Eye (tissue), 1 donor: Measurements from ENCODE around the gene SRGAP2C.
"Not testable (repeated sequence)": the region's sequence is repeated elsewhere in the genome, so short reads cannot be mapped to it uniquely, and the experiment has no call there.

ENCODE experiments used
- DNase-seq: peaks from one replicate; pipeline ENCODE4 v3.0.0-alpha.2; 2015

Gene SRGAP2C

GRCh38 chr1:121386319-121386948 is 201.7 kb downstream of the SRGAP2C start:
- not testable (repeated sequence) for DNase-seq

DNA sequence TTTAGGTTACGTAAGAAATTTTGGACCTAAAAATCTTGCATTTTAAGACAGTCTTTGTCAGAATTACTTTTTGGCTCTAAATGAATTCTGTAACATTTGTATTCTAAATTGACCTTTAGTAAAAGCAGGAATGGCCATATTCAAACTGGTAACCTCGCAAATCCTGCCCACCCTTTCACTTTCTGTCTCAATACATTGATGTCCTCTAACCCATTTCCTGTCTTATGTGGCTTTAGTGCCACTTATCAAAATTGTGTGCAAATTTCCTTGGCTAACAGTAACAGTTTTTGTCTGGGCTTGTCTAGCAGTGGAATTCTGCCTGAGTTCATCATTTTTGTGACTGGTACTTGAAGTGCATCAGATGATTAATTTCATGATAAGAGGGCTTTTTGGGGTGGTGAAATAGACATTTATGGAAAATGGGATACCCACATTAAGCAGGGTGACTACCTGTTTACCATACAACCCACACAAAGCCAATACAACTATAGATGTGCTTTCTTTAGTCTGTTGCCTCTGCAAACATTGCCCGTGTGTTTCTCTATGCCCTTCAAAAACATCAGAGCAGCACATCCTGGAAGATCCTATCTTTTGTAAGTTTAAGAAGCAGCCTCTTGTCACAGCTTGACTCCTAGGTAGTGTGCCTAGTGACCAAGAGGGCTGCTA is 205.3 kb downstream of the SRGAP2C start:
- not testable (repeated sequence) for DNase-seq

DNA sequence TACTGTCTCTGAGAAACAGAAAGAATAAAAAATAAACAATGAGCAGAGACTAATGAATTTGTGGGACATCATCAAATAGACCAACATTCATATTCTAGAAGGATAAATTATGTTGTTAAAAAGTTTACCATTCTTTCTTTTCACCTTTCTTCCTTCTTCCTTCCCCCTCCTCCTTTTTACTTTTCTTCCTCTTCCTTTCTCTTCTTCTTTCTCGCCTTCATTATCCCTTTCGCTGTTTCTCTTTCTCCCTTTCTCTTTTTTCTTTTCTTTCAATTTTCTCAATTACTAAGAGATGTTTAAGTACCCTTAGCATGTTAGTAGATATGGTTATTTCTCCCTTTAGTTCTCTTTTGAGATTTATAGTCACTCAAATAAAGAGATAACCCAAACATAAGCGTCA is 207.4 kb downstream of the SRGAP2C start:
- not testable (repeated sequence) for DNase-seq

DNA sequence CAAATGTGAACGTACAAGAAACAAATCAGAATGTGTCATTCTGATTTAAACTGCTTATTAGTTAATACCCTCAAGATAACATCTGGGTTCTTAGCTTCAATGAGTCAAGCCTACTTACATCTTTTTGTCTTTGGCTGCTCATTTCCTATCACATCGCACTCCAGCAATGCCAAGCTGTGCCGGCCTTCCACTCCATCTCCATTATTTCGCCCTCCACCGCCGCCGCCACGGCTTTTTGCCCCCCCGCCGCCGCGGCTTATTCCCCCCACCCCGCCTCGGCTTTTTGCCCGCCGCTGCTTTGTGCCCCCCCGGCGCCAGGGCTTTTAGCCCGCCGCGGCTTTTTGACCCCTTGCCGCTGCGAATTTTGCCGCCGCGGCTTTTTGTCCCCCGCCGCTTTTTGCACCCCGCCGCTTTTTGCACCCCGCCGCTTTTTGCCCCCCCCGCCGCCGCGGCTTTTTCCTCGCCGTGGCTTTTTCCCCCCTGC is 211.0 kb downstream of the SRGAP2C start:
- DNase-seq = peak; percentile 60

- DNase-seq = peak; percentile 49
These were observed 211.7 kb downstream of the SRGAP2C start for GRCh38 chr1:121396335-121397081.

DNA sequence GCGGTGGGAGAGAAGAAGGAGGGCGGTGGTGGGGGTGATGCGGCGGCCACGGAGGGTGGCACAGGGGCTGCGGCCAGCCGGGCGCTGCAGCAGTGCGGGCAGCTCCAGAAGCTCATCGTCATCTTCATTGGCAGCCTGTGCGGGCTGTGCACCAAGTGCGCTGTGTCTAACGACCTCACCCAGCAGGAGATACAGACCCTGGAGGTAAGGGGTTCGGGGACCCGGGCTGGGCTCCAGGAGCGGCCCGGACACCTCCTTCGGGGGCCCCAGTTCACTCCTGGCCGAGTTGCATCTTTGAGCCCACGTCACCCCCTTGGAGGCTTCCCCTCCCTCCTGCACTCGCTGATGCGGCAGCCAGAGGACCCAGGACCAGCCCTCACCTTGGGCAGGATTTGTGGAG is 212.3 kb downstream of the SRGAP2C start:
- not testable (repeated sequence) for DNase-seq

DNA sequence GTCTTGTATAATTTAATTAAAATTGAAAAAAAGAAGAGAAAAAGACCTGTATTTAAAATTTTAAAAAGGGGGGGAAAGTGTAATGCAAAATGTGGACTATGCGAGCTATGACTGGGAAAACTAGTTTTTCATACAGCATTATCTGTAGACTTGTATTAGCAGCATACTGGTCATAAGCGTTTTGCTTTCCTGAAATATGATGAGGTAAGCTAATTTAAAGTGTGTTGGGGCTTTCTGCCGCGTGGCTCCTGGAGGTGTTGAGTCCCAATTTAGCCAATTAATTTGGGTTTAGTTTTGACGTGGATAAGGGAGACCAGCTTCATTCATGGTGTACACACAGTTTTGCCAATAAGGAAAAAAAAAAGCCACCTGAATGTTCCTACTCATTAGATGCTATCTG is 214.4 kb downstream of the SRGAP2C start:
- not testable (repeated sequence) for DNase-seq

GRCh38 chr1:121400108-121400507 is 215.3 kb downstream of the SRGAP2C start:
- peak; percentile 54 for DNase-seq

- peak; percentile 36 for DNase-seq
These were observed 216.0 kb downstream of the SRGAP2C start for GRCh38 chr1:121400541-121401310.

- not testable (repeated sequence) for DNase-seq
These were observed 216.7 kb downstream of the SRGAP2C start for GRCh38 chr1:121401375-121401955.

DNA sequence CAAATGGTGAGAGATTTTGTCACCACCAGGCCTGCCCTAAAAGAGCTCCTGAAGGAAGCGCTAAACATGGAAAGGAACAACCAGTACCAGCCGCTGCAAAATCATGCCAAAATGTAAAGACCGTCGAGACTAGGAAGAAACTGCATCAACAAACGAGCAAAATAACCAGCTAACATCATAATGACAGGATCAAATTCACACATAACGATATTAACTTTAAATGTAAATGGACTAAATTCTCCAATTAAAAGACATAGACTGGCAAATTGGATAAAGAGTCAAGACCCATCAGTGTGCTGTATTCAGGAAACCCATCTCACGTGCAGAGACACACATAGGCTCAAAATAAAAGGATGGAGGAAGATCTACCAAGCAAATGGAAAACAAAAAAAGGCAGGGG is 218.5 kb downstream of the SRGAP2C start:
- not testable (repeated sequence) for DNase-seq

DNA sequence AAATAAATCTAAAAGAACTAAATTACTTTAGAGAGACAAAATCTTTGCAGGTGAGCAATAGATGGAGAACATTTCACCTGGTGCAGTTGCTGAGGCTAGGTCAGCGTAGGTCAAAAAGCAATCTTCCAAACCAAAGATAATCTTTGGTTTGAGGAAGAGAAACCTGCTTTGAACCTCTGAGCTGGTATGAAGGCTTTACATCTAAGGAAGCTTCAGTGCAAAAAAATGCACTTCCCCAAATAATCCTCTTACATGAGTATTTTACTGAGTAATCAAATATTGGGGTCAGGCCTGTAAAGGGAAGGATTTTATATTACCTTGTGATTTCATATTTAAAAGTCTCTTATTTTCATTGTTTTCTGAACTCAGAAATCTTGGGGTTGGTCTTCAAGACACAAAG is 223.6 kb downstream of the SRGAP2C start:
- DNase-seq = no peak

GRCh38 chr1:121413821-121414220 is 229.0 kb downstream of the SRGAP2C start:
- no peak for DNase-seq

DNA sequence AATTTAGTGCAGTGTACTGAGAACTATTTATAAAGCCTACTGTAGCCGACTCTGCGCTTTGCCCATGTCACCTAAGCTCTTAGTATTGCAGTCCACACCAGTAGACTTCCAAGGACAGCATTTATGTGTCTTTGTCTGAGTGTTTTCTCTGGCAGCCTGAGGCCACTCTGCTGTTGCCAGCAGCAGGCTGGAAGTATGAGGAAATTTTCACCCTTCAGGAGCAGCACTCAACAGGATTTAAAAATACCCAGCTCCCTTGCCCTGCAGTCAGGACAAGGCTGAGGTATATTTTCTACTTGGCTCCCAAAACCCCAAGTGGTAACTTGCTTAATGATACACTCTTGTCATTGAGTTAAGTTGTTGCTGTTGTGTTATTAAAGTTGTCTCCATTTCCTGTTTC is 230.1 kb downstream of the SRGAP2C start:
- DNase-seq = no peak

DNA sequence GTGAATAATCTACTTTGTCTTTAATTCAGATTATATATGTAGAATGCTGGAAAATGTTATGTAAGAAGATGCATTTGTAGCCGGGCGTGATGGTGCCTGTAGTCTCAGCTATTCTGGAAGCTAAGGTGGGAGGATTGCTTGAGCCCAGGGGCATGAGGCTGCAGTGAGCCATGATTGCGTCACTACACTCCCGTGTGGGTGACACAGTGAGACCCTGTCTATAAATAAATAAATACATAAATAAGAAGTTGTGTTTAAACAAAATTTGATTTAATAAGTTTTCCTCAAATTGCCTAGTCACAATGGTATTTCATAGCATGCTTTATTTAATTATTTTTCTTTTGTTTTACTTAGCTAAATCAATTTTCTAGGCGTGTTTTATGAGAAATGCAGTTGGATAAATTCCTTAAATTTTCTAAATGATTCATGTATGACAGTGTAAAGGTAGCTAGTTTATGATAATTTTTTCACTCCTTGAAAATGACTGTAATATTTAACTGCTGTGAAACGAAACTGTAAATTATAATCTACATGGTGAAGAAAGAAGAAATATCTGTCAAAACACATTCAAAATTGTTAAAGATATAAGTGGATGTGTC is 232.6 kb downstream of the SRGAP2C start:
- DNase-seq = no peak

DNA sequence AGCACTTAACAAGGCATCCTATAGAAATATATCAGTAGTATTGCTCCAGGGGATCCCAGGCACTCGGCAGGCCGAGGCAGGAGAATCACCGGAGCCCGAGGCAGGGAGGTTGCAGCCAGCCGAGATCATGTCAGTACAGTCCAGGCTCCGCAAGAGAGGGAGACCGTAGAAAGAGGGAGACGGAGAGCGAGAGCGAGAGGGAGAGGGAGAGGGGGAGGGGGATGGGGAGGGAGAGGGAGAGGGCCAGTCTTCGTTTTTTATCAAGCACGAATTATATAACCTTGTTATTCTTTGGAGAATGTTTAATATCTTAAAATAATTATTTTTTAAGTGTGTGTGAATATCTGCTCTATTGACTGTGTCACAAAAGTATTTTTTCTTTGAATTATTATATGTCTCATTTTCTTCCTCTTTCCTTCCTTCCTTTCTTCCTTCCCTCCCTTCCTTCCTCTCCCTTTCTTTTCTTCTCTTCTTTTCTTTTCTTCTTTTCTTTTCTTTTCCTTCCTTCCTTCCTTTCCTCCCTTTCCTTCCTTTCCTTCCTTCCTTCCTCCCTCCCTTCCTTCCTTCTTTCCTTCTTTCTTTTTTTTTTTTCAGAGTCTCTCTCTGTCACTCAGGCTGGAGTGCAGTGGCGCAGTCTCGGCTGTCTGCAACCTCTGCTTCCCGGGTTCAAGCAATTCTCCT is 233.7 kb downstream of the SRGAP2C start:
- no peak for DNase-seq

- DNase-seq = not testable (repeated sequence)
These were observed 234.4 kb downstream of the SRGAP2C start for GRCh38 chr1:121419050-121419615.

DNA sequence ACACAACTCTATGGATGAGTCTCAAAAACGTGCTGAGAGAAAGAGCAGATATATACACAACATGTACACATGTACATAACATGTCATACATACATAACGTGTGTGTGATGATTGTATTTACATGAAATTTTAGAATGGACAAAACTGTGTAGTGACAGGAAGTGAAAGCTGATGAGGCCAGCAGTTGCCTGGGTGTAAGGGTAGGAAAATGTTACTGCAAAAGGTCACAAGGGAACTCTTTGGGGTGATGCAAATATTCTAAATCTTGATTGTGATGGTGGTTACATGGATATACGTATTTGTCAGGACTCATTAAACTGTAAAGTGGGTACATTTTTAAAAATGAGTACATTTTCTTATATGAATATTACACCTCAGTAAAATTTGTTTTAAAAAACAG is 236.7 kb downstream of the SRGAP2C start:
- DNase-seq = not testable (repeated sequence)

- DNase-seq = not testable (repeated sequence)
These were observed 239.2 kb downstream of the SRGAP2C start for GRCh38 chr1:121423956-121424355.

GRCh38 chr1:121433517-121433916 is 248.7 kb downstream of the SRGAP2C start:
- DNase-seq = not testable (repeated sequence)

DNA sequence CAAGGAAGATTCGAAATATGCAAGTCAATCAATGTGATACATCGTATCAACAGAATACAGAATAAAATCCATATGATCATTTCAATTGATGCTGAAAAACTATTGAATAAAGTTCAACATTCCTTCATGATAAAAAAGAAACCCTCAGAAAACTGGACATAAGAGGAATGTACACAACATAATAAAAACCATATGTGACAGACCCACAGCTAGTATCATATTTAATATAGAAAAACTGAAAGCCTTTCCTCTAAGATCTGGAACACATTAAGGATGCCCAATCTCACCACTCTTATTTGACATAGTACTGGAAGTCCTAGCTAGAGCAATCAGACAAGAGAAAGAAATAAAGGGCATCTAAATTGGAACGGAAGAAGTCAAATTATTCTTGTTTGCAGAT is 254.1 kb downstream of the SRGAP2C start:
- DNase-seq = not testable (repeated sequence)
